Measurements from ENCODE around the gene USP40. TPM values are rescaled to one million over a fixed set of nuclear protein-coding genes. Genes with fewer than 3 reads are reported as not detected.

The USP40 gene
- total RNA-seq, 1 experiment from 2014 or later = 34.9 TPM

DNA sequence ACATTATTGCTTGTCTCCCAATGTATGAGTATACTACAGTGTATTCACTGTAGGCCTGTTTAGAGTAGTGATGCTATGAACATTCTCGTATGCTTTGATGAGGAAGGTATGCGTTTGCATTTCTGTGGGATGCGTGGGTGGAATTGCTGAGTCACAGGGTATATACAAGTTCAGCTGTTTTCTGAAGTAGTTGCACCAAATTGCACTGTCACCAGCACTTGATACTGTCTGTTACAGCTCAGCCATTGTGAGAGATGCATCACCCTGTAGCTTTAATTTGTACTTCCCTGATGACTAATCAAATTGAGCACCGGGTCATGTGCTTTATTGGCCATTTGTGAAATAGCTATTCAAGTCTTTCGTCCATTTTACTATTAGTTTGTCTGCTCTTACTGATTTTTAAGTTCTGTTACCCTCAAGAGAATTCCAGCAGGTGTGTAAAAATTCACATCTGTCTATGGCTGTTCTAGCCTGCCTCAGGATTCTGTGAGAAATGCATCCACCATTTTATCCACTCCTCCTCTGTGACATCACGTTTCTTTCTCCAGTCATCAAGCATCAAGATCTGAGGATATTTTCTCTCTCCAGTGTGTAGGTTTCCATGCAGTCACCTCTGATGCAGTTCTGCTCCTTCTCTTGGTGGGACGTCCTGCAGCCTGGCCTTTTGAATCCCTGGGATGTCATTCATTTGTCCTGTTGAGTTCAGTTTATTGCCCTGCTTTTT is 139.8 kb downstream of the USP40 start:
- Histone ChIP-seq H2AFZ (ENCODE audit: low read depth, low read length, poor library complexity, severe bottlenecking) (no peak overlapping the region), H3K9me3 (ENCODE audit: control insufficient read depth in 1 of 2, insufficient read depth in 1 of 2, low read depth in 1 of 2, low read length in 2 of 2) (no peaks in the 10 kb centered on the region), H3K27ac (ENCODE audit: low read depth, low read length) (peak overlapping the region; percentile 50; the same call in 1 of the 2 replicates), H3K4me3 (replicated peaks in 1 of 2; ENCODE audit: low read depth in 1 of 2, low read length in 2 of 2) (peak overlapping the region in 1 of 2 experiments; percentile 21; a peak in 2 of 4 replicates), H3K4me2 (ENCODE audit: low read length) (peak overlapping the region; percentile 62), H3K9ac (ENCODE audit: low read length) (peak overlapping the region; percentile 21; the same call in 1 of the 2 replicates), H3K79me2 (ENCODE audit: insufficient read depth, low read length) (peaks cover 97% of the 10 kb centered on the region), H3K4me1 (ENCODE audit: control insufficient read depth in 1 of 2, insufficient read depth in 2 of 2, low read length in 2 of 2) (peaks cover 23 to 62% of the 10 kb centered on the region in 2 experiments), H3K36me3 (ENCODE audit: control insufficient read depth in 1 of 2, insufficient read depth in 2 of 2, low read length in 2 of 2) (peaks cover 0 to 6% of the 10 kb centered on the region in 2 experiments; a peak in 1 of 4 replicates), H3K9me2 (ENCODE audit: insufficient read depth) (no peaks in the 10 kb centered on the region), H3K27me3 (ENCODE audit: insufficient read depth, low read length) (no peaks in the 10 kb centered on the region), H4K20me1 (ENCODE audit: insufficient read depth) (peaks cover 7% of the 10 kb centered on the region; the same call in 1 of the 2 replicates)
- no TSS peak for BruUV-seq (replicated peaks)
- ChIA-PET RAD21 (ENCODE audit: low non-redundant PET in 1 of 2, low total read pairs in 2 of 2, uncharacterized antibody in 2 of 2, unreplicated experiment in 2 of 2) (no interaction called here), POLR2A (no interaction called here), CTCF (interaction anchor here (0.9 kb wide), 1 partner anchor 25 kb away, joined by 3 read pairs; no protein-coding TSS in a partner anchor)
- ATAC-seq = peak; percentile 72
- intact Hi-C loops (cut with micrococcal nuclease) = no loop called here
- DNase-seq (ENCODE audit: low read depth, low spot score) = peak; percentile 79
- TF ChIP-seq RAD21 (IDR thresholded peaks at IDR 0.05; ENCODE audit: low read depth) (no peak), EZH2phosphoT487 (IDR thresholded peaks at IDR 0.05; ENCODE audit: borderline replicate concordance) (no peak), CBX3 (IDR thresholded peaks at IDR 0.05; ENCODE audit: low read depth) (peak; percentile 94), FOSL1 (IDR thresholded peaks at IDR 0.05; ENCODE audit: low read depth) (peak; percentile 82), ZNF274 (IDR thresholded peaks at IDR 0.05; ENCODE audit: low read depth, low read length) (no peak), POLR2A (IDR thresholded peaks at IDR 0.05; ENCODE audit: borderline replicate concordance, extremely low read depth, insufficient read depth, insufficient read length) (no peak), POLR2AphosphoS5 (IDR thresholded peaks at IDR 0.05; ENCODE audit: low read depth, low read length) (no peak), SIN3A (IDR thresholded peaks at IDR 0.05; ENCODE audit: low read depth) (peak; percentile 64; the same call in 1 of the 2 replicates), SRF (IDR thresholded peaks at IDR 0.05; ENCODE audit: low read depth) (peak; percentile 58; the same call in 1 of the 2 replicates), YY1 (IDR thresholded peaks at IDR 0.05; ENCODE audit: extremely low read depth, insufficient replicate concordance, low read depth, low read length) (peak; percentile 30), SP1 (IDR thresholded peaks at IDR 0.05; ENCODE audit: low read depth) (peak; percentile 70), ZFX (IDR thresholded peaks at IDR 0.05) (no peak), ELF1 (IDR thresholded peaks at IDR 0.05; ENCODE audit: borderline replicate concordance, low read depth) (no peak), TCF7L2 (IDR thresholded peaks at IDR 0.05; ENCODE audit: borderline replicate concordance, extremely low read depth, insufficient read depth, insufficient read length) (no peak), JUND (IDR thresholded peaks at IDR 0.05) (peak; percentile 79), CEBPB (IDR thresholded peaks at IDR 0.05; ENCODE audit: low read depth) (peak; percentile 66)
- TF ChIP-seq, protein P1, sequence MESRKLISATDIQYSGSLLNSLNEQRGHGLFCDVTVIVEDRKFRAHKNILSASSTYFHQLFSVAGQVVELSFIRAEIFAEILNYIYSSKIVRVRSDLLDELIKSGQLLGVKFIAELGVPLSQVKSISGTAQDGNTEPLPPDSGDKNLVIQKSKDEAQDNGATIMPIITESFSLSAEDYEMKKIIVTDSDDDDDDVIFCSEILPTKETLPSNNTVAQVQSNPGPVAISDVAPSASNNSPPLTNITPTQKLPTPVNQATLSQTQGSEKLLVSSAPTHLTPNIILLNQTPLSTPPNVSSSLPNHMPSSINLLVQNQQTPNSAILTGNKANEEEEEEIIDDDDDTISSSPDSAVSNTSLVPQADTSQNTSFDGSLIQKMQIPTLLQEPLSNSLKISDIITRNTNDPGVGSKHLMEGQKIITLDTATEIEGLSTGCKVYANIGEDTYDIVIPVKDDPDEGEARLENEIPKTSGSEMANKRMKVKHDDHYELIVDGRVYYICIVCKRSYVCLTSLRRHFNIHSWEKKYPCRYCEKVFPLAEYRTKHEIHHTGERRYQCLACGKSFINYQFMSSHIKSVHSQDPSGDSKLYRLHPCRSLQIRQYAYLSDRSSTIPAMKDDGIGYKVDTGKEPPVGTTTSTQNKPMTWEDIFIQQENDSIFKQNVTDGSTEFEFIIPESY (IDR thresholded peaks at IDR 0.05; ENCODE audit: extremely low read depth, insufficient replicate concordance, low read length) = no peak
- TF ChIP-seq, protein P2, sequence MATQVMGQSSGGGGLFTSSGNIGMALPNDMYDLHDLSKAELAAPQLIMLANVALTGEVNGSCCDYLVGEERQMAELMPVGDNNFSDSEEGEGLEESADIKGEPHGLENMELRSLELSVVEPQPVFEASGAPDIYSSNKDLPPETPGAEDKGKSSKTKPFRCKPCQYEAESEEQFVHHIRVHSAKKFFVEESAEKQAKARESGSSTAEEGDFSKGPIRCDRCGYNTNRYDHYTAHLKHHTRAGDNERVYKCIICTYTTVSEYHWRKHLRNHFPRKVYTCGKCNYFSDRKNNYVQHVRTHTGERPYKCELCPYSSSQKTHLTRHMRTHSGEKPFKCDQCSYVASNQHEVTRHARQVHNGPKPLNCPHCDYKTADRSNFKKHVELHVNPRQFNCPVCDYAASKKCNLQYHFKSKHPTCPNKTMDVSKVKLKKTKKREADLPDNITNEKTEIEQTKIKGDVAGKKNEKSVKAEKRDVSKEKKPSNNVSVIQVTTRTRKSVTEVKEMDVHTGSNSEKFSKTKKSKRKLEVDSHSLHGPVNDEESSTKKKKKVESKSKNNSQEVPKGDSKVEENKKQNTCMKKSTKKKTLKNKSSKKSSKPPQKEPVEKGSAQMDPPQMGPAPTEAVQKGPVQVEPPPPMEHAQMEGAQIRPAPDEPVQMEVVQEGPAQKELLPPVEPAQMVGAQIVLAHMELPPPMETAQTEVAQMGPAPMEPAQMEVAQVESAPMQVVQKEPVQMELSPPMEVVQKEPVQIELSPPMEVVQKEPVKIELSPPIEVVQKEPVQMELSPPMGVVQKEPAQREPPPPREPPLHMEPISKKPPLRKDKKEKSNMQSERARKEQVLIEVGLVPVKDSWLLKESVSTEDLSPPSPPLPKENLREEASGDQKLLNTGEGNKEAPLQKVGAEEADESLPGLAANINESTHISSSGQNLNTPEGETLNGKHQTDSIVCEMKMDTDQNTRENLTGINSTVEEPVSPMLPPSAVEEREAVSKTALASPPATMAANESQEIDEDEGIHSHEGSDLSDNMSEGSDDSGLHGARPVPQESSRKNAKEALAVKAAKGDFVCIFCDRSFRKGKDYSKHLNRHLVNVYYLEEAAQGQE (IDR thresholded peaks at IDR 0.05; ENCODE audit: low read depth) = no peak
- TF ChIP-seq, protein P3, sequence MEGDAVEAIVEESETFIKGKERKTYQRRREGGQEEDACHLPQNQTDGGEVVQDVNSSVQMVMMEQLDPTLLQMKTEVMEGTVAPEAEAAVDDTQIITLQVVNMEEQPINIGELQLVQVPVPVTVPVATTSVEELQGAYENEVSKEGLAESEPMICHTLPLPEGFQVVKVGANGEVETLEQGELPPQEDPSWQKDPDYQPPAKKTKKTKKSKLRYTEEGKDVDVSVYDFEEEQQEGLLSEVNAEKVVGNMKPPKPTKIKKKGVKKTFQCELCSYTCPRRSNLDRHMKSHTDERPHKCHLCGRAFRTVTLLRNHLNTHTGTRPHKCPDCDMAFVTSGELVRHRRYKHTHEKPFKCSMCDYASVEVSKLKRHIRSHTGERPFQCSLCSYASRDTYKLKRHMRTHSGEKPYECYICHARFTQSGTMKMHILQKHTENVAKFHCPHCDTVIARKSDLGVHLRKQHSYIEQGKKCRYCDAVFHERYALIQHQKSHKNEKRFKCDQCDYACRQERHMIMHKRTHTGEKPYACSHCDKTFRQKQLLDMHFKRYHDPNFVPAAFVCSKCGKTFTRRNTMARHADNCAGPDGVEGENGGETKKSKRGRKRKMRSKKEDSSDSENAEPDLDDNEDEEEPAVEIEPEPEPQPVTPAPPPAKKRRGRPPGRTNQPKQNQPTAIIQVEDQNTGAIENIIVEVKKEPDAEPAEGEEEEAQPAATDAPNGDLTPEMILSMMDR (IDR thresholded peaks at IDR 0.05 in 2 of 3, conservative IDR thresholded peaks at IDR 0.05 in 1 of 3; ENCODE audit: borderline replicate concordance in 1 of 3, insufficient read depth in 1 of 3, low read depth in 2 of 3, low read length in 2 of 3) = no peak
- TF ChIP-seq, protein P4, sequence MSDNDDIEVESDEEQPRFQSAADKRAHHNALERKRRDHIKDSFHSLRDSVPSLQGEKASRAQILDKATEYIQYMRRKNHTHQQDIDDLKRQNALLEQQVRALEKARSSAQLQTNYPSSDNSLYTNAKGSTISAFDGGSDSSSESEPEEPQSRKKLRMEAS (IDR thresholded peaks at IDR 0.05) = peak; percentile 60

Data from HCT116 (cell line).